Gastroesophageal sphincter (tissue), 3 donors: ENCODE measurements around the gene MCTP1.

Experiments
- CTCF ChIP-seq, 4 experiments: fragments of 200-600 bp in 2 of 4; fragments of 450-650 bp in 2 of 4; sonication (generic) in 1 of 4; IDR thresholded peaks; one replicate each; pipeline ENCODE4 v1.5.1; 2017 to 2019; ENCODE audit warnings: antibody characterized with exemption in 4 of 4, mild to moderate bottlenecking in 2 of 4, moderate library complexity in 2 of 4
- EP300 ChIP-seq: sonication (generic); formaldehyde crosslinking; IDR thresholded peaks from one replicate; pipeline ENCODE4 v1.6.1; 2017; ENCODE audit warnings: antibody characterized with exemption, mild to moderate bottlenecking
- POLR2A ChIP-seq, 2 donors: fragments of 450-650 bp; IDR thresholded peaks; one replicate each; pipeline ENCODE4 v1.6.1; 2017; ENCODE audit warnings: antibody characterized with exemption in 2 of 2, mild to moderate bottlenecking in 2 of 2, moderate library complexity in 1 of 2

GRCh38 chr5:95043234-95043633 lies 241.7 kb downstream of the MCTP1 start:
- no peak for TF ChIP-seq POLR2A (IDR thresholded peaks at IDR 0.05)
- TF ChIP-seq EP300, result no peak
- TF ChIP-seq CTCF (IDR thresholded peaks at IDR 0.05), result no peak
